ENCODE data around the gene SYNPR.

SYNPR gene

DNA sequence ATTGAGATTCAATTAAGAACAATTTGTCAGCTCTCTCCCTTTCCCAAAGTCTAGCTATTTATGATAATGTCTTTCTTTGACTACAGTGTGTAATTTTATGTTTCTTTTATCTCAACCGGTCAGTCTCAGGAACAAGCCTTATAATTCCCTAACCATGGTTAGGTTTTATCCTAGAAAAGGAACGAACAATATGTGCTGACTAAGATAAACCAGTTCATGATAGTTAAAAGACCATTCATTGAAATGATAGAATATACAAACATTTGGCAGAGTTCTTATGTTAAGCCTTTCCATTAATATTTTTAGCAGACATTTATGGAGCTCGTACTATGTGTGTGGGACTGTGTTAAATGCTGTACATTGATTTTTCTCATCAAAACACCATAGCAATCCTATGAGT is 106.3 kb downstream of the SYNPR start:
- no peak for DNase-seq (ENCODE audit: low read depth)

DNA sequence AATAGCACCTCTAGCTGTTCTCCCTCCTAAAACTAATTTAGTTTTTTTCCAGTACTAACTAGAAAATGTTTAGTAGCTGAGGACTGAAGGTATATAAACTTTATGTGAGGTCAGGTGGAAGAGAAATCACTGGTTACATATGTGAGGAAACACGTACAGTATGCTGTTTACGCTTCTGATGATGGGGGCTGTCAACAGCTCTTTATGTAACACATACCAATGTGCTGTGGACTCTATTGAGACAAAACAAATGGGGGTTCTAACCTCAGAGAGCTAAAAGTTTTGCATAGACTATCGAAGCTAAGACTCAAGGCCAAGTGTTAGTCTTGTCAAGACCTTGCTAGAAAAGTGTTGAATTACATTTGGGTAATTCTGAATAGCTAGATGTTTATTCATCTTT is 107.5 kb downstream of the SYNPR start:
- DNase-seq (ENCODE audit: low read depth), result no peak

DNA sequence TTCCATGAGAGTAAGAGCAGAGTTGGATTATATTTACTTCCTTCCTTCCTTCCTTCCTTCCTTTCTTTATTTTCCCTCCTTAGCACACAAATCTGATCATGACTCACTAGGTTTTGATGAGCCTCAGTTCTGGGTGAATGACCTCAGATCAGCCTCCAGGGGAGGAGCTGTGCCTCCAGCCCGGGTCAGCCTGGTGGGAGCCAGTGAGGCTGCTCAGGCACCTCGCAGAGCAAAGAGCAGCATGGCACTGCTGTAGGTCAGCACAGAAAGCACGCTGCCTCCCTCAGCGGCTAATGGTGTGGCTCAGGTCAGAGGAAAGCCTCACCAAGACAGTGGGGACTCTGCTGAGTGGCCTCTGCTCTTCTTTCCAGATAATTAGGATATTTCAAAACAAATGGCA is 108.5 kb downstream of the SYNPR start:
- no peak for DNase-seq (ENCODE audit: low read depth)

DNA sequence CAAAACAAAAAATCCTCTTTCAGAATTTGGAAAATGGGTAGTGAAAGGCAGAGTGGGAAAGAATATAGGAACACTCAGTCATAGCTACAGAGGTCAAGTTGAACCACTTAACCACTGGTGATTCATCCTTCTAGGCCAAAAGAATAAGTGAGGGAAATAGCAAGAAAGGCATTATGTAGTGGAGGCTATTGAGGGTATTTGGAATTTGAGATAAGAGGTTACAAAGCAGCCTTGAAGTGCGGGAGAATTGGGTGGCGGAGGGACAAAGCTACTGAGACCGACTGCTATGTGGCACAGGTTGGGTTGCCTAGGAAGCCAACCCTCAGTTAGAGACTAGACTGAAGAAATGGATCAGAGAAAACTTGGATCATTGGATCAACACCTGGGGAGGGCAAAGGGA is 109.5 kb downstream of the SYNPR start:
- no peak for DNase-seq (ENCODE audit: low read depth)

DNA sequence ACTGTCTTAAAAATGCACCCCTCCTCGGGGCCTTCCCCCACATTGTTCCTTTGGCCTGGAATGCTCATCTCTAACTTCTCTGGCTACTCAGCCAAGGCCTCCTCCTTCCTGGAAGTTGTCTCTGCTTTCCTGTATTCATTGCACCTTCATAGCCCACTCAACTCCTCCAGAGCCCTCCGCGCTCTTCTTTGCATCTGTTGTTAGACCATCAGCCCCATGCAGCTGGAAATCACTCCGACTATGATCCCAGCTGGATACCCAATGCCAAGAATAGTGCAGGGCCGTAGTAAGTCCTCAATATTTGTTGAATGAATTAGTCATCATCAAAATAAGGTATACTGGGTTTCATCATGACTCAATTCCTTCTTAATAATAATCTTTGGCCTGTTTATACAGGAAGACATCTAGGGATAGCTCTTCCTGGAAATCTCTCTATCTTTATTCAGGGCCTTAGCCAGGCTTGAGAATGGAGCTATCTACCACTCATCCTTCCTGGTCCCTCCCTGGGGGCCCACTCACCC is 112.7 kb downstream of the SYNPR start:
- DNase-seq (ENCODE audit: low read depth), result no peak

DNA sequence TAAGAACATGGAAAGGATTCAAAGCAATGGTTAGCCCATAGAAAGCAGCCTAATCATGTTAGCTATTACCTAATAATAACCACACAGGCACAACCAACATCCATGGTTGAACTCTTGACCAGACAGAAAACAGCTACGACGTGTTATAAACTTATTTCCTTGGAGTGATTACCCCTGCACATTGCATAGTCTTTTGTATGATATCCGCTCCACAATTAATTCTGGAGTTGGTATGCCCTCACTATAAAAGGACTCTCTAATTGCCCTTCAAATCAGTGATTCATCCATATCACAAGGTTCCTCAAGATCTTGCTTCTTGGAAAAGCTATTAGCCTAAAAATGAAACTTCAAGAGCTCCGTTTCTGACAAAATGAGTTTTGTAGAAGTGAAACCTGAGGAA is 117.9 kb downstream of the SYNPR start:
- DNase-seq (ENCODE audit: low read depth), result no peak

DNA sequence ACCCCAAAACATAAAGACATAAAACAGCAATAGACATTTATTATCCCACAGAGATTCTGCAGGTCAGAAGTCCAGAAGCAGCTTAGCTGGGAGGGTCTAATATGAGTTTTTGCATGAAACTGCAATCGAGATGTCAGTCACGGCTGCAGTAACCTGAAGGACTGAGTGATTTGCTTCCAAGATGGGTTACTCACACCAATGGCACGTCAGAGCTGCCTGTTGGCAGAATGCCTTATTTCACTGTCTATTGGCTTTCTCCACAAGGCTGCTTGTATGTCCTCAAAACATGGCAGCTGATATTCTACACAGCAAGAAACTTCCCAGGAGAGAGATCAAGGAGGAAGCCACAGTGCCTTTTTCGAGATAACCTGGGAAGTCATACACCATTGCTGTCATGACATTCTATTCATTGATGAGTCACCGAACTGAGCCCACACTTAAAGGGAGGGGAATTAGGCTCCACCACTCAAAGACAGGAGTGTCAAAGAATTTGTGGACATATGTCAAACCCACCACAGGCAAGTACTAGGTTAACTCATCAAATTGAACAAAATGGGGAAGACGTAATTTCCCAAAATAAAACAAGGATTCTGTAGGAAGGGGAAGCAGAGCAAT is 122.2 kb downstream of the SYNPR start:
- no peak for DNase-seq (ENCODE audit: low read depth)

DNA sequence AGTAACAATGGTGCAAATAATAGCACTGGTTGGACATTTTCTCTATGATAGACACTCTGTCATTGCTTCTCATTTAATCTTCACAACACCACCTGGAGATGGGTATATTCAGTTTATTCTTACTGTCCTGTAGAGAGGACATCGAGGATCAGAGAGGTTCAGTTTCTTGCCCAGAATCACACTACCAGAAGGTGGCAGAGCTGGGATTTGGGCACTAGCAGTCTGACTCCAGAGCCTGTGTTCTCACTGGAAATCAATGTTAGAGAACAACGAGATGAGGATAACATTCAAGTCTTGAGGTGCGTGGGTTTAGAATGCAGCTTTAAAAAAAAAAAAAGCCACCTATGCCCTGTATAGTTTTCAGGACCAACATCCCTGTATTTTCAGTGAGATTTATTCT is 127.8 kb downstream of the SYNPR start:
- DNase-seq (ENCODE audit: low read depth), result no peak

DNA sequence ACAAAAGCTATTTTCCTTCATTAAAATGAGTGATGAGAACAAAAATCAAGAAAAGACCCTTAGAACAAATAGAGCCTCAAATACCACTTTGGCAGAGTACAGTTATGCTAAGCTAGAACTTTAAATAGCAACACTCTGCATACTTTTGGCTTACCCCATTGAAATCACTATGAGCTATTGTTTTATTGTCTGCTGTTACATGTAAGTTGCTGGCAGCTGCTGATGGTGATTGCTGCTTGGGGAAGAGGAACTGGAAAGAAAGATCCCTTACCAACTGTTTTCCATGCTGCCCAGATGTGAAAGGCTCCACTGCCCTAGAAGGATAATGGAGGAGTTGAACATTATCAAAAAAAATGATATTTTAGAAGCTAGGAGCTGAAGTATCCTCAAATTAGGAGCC is 135.4 kb downstream of the SYNPR start:
- DNase-seq (ENCODE audit: low read depth), result no peak

DNA sequence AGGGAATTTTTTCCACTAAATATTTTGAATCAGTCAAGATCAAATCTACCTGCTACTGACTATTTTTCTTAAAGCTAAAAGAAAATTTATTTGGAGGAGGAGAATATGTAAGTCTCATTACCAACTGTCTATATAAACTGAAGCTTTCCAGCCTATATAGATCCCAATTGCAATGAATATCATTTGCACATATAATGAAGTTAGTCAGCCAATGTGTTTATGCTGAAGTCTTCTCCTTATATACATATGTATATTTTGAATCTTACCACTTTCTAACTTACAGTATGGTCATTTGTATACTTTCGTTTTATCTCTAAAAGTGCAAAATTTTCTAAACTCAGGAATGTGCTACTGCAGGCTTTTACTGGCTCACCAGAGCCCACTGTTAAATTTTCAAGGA is 136.5 kb downstream of the SYNPR start:
- DNase-seq (ENCODE audit: low read depth), result no peak

DNA sequence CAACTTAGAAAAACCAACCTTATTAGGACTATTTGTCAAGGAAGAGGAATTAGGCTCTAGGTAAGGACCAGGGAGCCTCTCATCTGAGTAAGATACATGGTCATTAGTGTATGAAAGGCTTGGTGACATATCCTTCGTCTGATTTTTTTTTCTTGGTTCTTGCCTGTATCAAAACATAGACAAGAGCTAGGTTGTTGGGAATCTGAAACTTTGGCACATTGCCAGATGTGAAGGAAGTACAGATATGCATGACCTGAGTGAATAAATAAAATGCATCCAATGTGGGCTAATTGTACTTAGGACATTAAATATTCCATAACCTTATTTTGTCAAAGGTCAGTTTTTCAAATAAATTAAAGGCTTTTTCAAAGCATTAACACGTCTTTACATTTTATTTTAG is 151.8 kb downstream of the SYNPR start:
- DNase-seq (ENCODE audit: low read depth), result no peak

DNA sequence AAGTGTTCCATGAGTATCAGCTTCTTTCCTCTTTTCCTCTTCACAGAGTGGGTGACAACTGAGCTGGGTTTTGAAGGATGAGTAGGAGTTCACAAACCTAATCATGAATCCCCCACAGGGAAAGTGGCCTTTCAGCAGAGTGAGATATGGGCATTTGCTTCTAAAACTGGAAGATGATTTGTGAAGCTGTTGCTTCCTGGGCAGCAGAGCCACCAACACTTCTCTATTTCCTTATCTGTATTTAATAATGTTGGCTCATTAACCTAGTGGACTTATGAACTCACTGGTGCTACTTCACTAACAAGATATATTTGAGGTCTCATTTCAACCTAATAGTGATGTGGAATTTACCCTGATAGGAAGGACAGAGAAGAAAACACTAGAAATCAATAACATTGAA is 152.8 kb downstream of the SYNPR start:
- DNase-seq (ENCODE audit: low read depth), result no peak

DNA sequence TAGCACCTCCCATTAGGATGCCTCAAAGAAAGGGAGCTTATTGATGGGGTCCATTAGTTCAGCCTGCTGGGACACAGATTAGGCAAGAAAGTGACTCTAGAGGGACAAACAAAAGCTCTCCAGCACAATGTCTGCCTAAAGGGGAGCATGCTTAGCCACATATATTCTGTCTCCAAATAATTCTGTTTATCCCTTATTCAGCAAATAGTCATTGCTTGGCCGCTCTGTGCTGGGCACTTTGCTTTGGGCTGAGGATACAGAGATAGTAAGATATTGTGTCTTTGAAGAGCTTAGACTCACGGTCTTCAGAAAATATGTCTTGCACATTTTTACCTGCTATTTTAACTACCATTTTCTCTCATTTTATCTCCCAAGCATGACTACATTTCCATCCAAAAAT is 159.8 kb downstream of the SYNPR start:
- DNase-seq (ENCODE audit: low read depth), result no peak

DNA sequence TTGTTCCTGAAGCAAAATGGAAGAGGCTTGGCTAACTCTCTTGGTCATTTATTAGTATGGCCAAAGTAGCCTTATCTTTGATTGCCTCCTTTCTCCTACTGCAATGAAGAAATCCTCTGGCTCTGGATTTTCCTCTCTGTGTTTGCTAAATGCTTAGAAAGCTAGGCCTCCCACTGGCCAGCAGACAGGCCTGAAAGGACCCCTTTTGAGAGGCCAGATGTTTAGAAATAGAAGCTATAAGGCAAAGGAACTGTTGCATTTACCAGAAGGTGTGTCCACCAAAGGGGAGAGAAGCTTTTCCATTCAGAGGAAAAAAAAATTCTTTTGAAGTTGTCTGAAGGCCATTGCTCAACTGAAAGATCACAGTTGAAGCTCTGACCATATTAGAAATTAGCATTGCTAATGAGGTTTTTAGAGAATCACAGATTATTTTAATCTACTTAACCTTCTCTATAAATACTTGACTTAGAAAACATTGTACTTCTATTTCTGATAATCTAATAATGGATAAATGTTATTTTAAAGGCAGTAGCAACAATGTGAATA is 160.8 kb downstream of the SYNPR start:
- no peak for DNase-seq (ENCODE audit: low read depth)

DNA sequence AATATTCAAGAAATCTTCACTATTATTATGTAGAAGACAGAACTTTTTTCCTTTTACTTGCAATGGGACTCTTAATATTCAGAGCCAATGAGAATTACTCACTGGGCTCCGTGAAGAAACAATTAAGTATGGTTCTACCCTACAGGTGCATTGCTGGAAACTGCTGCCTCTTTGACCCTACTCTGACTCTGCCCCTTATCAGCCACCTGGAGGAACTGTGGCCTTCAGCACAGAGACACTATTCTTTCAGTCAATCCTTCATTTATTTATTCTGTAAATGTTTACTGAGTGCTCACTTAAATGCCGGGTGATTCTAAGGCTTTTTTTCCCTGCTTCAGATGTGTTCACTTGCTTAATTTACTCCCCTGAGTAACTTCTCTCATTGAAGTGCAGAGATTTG is 163.2 kb downstream of the SYNPR start:
- no peak for DNase-seq (ENCODE audit: low read depth)

DNA sequence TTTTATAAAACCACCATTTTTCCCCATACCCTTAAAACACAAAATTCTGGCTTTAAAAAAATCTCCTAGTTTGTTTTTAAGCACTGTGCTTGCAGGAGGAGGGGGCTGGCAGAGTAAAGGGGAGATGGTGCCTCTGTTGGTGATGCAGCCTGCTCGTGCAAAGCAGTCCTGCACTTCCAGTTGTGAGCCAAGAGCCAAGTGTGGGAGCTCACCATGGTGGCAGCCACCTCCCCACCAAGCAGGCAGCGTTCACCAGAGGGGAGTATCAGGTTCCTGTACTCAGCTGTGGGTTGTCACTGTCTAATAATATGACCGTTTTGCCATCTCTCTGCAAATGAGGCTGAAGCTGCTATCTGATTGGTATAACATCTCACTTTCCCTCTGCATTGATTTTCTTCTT is 164.8 kb downstream of the SYNPR start:
- DNase-seq (ENCODE audit: low read depth), result no peak

DNA sequence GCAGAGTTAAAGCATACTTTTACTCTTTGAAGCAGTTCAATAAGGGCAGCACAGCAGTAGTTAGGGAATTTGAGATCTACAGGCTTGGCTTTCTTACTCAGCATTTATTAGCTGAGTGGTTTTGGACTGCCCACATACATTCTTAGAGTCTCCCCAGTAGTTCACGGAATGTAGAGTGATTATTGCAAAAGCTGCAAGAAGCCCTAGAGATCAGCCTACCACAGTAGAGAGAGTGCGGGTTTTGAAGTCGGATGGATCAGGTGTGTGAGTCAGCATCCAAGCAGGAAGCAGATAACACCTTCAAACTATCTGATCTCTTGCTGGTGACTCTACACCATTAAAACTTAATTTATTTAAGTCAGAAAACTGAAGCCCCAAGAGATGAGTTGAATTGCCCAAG is 171.9 kb downstream of the SYNPR start:
- no peak for DNase-seq (ENCODE audit: low read depth)

DNA sequence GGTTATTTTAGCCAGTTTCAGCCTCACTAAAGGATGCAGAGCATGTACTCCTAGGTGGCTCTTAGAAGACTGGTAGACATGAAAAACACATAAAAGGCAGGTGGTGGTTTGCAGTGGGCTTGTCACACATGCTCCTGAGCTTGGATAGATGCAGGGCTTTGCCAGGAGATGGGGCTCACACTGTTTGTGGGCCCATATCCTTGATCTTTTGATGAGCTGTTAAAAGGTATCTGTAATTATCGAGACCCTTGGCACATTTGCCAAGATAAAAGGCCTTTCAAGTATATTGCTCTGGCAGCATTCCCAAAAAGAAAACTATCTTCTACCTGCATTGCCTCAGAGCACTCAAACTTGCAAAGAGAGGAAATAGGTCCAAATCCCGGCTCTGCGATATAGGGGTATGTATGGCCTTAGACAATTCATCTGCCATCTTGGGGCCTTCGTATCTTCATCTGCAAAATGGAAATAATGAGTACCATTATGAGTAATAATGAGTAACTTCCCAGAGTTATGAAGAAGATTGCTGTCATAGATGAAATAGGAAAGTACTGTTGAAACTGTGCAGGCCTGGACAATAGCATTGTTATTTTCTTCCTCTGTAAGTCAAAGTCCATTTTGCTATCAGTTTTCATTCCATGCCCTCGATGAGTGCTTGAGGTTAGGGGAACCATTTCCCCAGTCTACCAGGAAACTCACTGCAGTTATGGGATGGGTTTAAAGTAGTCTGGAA is 172.7 kb downstream of the SYNPR start:
- DNase-seq (ENCODE audit: low read depth), result no peak

DNA sequence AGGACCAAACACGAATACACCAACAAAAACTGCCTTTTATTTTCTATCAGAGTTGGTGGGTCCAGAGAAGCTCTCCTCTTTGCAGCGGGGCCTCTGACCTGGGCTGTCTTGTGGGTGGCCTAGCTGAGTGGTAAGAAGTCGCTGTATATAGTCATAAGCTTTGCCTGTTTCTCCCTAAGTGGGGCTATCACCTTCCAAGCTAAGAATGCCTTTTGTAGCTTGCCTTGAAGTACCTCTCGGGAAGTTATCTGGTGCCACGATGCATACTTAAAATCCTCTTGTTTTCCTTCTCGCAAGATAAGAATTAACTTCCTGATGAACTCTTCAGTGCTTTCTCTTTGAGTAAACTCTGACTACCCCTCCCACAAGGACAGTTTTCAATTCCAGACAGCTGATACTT is 178.8 kb downstream of the SYNPR start:
- no peak for DNase-seq (ENCODE audit: low read depth)

DNA sequence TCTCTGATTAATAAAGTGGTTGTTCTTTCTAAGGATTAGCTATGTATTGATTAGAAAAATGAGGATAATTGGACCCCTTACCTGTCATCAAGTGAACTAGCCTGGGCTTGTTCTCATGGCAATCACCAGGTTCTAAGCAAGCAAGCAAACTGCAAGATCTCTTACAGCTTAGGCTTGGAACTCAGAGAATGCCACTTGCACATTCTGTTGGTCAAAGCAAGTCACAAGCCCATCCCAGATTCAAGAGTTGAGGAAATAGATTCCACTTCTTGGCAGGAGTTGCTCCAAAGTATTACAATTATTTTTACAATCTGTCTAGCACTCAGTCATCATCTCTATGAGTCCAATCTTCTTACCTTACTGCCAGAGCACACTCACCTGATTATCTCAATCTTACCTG is 180.3 kb downstream of the SYNPR start:
- DNase-seq (ENCODE audit: low read depth), result no peak

DNA sequence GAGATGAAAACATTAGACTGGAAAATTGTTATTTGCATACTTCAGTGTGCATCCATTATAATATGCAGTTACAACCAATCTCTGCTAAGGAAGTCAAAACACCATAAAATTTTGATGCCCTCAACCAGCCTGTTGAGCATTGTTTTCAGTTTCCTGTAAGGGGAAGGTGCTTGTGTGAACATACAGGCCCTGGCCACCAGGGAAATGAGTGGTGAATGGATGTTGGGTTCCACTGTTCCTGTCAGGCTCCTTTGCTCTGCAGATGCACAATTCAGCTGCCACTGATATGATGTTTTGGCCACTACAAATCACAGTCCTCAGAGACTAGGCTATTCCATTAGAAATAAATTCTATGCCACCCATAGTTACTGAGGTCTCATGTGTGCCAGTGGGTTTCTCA is 184.6 kb downstream of the SYNPR start:
- no peak for DNase-seq (ENCODE audit: low read depth)

DNA sequence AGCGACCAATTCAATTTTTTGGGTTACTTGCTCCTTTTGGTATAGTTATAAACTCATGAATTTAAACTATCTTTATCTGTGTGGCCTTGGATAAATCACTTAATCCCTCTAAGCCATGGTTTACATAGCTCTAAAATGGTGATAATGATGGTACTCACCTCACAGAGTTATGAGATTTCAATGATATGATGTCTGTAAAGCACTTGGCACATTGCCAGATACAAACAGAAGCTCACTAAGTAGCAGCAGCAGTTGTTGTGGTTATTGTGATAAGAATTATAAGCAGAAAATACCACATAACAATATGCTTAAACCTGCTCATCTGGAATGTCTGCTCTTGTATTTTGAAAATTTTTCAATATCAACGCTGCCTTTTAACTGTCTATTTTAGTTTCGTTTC is 189.3 kb downstream of the SYNPR start:
- DNase-seq (ENCODE audit: low read depth), result no peak

DNA sequence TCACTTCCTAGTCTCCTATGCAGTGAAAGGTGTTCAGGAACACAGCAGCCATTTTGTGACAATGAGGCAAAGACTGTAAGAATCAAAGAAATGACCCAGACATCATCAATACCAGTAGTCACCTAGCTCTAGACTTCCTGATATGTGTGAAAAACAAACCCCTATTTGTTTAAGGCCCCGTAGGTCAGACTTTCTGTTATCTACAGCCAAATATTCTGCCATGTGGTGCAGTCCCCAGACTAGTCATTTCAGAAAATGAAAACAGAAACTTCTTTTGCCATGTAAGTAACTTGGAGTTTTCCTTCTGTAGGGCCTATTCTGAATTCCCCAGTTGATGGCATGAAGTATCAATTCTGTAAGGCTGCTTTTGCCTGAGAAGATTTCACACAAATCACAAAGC is 192.6 kb downstream of the SYNPR start:
- DNase-seq (ENCODE audit: low read depth), result no peak

DNA sequence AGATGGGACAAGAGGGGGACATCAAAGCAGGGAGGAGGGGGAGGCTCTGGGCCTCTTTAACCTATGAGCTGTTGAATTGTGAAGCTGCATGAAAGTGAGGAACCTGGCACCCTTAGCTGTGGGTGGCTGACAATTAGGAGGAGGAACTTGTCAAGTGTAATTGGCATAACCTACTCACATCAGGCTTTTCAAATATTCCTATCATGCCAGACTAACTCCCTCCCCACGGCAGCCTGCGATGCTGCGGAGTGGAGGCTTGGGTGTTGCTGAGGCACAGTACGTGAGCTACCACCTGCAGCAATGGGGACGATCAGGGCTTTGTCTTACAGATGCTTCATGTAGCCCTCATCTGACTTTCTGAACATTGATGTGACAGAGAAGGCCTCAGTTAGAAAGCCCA is 193.7 kb downstream of the SYNPR start:
- no peak for DNase-seq (ENCODE audit: low read depth)

All from GM04503 (cell line).